ENCODE data around the gene IL17REL. TPM values are rescaled to one million over a fixed set of nuclear protein-coding genes. Genes with fewer than 3 reads are reported as not detected.

IL17REL gene
- total RNA-seq, 1 donor from 2014 or later = not detected

DNA sequence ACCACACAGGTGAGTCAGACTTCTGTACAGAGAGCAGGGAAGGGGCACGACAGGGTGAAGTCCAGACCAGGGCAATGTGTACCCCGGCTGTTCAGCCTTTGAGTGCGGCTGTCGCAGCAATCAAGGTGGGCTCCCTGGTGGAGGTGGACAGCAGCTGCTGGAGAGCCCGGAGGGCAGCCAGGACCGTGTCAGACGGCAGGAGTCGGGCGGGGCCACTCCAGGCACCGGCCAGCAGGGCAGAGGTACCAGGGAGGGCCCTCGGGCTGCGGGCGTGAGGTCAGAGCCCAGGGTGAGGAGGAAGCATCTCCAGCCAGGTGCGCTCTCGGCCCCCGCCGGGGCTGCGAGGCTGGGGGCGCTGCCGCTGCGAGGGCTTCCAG is 52.8 kb downstream of the IL17REL start:
- DNase-seq (ENCODE audit: low read depth) = no peak
- H3K4me3 ChIP-seq (ENCODE audit: low read depth, low read length) = peak overlapping the region; percentile 87
- TF ChIP-seq CTCF (conservative IDR thresholded peaks at IDR 0.05; ENCODE audit: low read depth, low read length) = no peak

DNA sequence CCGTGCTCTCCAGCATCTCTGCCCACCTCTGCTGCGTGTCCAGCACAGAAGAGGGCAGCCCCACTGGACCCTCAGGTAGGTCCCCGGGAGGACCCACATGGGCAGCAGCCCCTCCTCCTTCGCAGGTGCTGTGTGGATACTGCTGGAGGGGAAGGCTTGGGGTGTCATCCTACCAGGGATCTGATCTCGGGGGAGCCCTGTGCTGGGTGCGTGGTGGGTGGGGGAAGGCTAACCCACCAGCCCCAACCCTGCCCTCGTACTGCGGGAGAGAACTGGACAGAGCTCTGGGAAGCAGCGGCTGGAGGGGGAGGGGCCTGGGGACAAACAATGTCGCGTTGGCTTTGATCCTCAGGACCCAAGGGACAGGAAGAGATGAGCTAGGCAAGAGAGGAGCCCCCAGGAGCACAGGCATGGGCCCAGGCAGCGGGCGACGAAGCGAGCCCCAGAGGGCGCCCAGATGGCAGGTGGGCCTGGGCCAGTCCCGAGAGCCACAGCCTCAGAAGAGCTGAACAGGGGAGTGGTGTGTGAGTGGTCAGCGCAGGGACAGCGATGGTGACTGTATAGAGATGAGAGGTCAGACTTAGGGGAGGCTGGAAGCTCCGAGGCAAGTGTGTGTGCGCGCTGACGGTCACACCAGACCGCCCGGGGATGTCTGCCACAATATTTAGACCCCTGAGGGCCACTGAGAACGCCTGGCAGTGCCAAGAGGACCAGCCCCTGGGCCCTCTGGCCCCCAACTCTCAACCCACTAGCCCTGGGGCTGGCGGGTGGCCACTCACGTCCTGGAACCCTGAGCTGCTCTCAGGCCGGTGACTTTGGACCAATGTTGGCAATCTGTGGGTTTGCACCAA is 53.4 kb downstream of the IL17REL start:
- H3K4me3 ChIP-seq (ENCODE audit: low read depth, low read length) = peak overlapping the region; percentile 87
- DNase-seq (ENCODE audit: low read depth) = no peak
- no peak for TF ChIP-seq CTCF (conservative IDR thresholded peaks at IDR 0.05; ENCODE audit: low read depth, low read length)

DNA sequence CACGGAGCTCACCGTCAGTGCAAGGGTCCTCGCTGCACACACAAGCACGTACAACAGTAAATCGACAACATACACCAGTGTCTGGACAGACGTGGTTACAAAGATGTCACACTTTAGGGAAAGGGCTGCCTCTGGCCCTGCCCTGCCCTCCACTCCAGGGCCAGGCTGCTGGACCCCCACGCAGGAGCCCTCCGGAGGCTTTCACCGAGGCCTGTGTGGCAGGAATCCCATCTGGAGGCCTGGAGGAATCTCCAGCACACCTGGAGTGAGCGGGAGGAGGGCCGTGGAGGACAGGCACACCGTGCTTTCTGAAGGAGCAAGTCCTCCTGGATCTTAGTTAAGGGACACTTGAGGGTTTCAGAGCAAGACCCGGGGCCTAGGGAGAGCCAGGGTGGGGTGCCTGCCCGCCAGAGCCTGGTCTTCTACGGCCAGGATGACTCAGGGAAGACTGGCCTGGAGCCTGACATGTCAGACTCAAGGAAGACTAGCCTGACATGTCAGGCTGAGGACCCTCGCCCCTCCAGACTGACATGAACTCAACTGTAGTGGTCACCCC is 54.1 kb downstream of the IL17REL start:
- no peak for TF ChIP-seq CTCF (conservative IDR thresholded peaks at IDR 0.05; ENCODE audit: low read depth, low read length)
- no peak for DNase-seq (ENCODE audit: low read depth)
- H3K4me3 ChIP-seq (ENCODE audit: low read depth, low read length) = no peak overlapping the region

GRCh38 chr22:49957826-49958365 is 54.7 kb downstream of the IL17REL start:
- H3K4me3 ChIP-seq (ENCODE audit: low read depth, low read length) = no peak overlapping the region
- no peak for TF ChIP-seq CTCF (conservative IDR thresholded peaks at IDR 0.05; ENCODE audit: low read depth, low read length)
- DNase-seq (ENCODE audit: low read depth) = no peak

GRCh38 chr22:49956914-49957825 is 55.4 kb downstream of the IL17REL start:
- no peak for DNase-seq (ENCODE audit: low read depth)
- no peak for TF ChIP-seq CTCF (conservative IDR thresholded peaks at IDR 0.05; ENCODE audit: low read depth, low read length)
- H3K4me3 ChIP-seq (ENCODE audit: low read depth, low read length) = no peak overlapping the region

GRCh38 chr22:49956418-49956770 is 56.2 kb downstream of the IL17REL start:
- no peak for TF ChIP-seq CTCF (conservative IDR thresholded peaks at IDR 0.05; ENCODE audit: low read depth, low read length)
- no peak for DNase-seq (ENCODE audit: low read depth)

More at GRCh38 chr22:49956418-49956770, 56.2 kb downstream of the IL17REL start:
- no peak overlapping the region for H3K4me3 ChIP-seq (ENCODE audit: low read depth, low read length)
